Hepatocyte (in vitro differentiated cells): Measurements from ENCODE around the gene IKBKE.

Source experiments
- CTCF ChIP-seq: fragments of 200-600 bp; sonication (generic); IDR thresholded peaks from 2 replicates; pipeline ENCODE4 v1.5.1; 2016; ENCODE audit warnings: antibody characterized with exemption, mild to moderate bottlenecking; ENCODE audit not compliant: poor library complexity
- EZH2 ChIP-seq: fragments of 200-600 bp; sonication (generic); IDR thresholded peaks from 2 replicates; pipeline ENCODE4 v1.6.1; 2016; ENCODE audit warnings: antibody characterized with exemption, mild to moderate bottlenecking, borderline replicate concordance

GRCh38 chr1:206532368-206532767 lies 62.1 kb downstream of the IKBKE start:
- TF ChIP-seq CTCF (no peak), EZH2 (no peak)
